Measurements from ENCODE around the gene CENPA.

GRCh38 chr2:26738481-26738880, 47.4 kb upstream of the CENPA start:
- TF ChIP-seq, protein P1, sequence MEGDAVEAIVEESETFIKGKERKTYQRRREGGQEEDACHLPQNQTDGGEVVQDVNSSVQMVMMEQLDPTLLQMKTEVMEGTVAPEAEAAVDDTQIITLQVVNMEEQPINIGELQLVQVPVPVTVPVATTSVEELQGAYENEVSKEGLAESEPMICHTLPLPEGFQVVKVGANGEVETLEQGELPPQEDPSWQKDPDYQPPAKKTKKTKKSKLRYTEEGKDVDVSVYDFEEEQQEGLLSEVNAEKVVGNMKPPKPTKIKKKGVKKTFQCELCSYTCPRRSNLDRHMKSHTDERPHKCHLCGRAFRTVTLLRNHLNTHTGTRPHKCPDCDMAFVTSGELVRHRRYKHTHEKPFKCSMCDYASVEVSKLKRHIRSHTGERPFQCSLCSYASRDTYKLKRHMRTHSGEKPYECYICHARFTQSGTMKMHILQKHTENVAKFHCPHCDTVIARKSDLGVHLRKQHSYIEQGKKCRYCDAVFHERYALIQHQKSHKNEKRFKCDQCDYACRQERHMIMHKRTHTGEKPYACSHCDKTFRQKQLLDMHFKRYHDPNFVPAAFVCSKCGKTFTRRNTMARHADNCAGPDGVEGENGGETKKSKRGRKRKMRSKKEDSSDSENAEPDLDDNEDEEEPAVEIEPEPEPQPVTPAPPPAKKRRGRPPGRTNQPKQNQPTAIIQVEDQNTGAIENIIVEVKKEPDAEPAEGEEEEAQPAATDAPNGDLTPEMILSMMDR (IDR thresholded peaks at IDR 0.05): no peak
- no peak for TF ChIP-seq EP300 (IDR thresholded peaks at IDR 0.05)
- TF ChIP-seq POLR2AphosphoS5 (IDR thresholded peaks at IDR 0.05): no peak
